ENCODE results near the gene PRRX2. TPM values are rescaled to one million over a fixed set of nuclear protein-coding genes. Genes with fewer than 3 reads are reported as not detected.

Gene PRRX2
- total and polyA plus RNA-seq, 2 of the 4 experiments (the other 2 are of a cell fraction) = 12.7 to 35.5 TPM

GRCh38 chr9:129749575-129749974 is 84.1 kb downstream of the PRRX2 start:
- POLR2A ChIA-PET (ENCODE audit: unreplicated experiment) = no interaction called here
- CTCF ChIA-PET = interaction anchor here (0.8 to 1.0 kb wide), 2 partner anchors 12 to 121 kb away, joined by 3 read pairs; no protein-coding TSS in a partner anchor

More at GRCh38 chr9:129749575-129749974, 84.1 kb downstream of the PRRX2 start:
- peaks cover 8% of the 10 kb centered on the region for H3K36me3 ChIP-seq (ENCODE audit: control insufficient read depth, insufficient read depth, low read length)
- no peak overlapping the region for H2AK9ac ChIP-seq (replicated peaks; ENCODE audit: low read depth, low read length, poor library complexity)
- H3K56ac ChIP-seq (ENCODE audit: extremely low read depth, insufficient read depth, low read length) = no peak overlapping the region
- no peak for ATAC-seq (ENCODE audit: low read depth)
- no peak overlapping the region for H2BK5ac ChIP-seq (ENCODE audit: low read depth, low read length, poor library complexity, severe bottlenecking)
- no peak overlapping the region for H4K8ac ChIP-seq (ENCODE audit: low read depth in 2 of 2, low read length in 2 of 2)
- H4K20me1 ChIP-seq (ENCODE audit: insufficient read depth, low read length) = 0 out of 2 replicates have a peak, but pooled peaks cover 3% of the 10 kb centered on the region
- H3K4me1 ChIP-seq (ENCODE audit: control insufficient read depth, insufficient read depth, low read length) = peaks cover 17% of the 10 kb centered on the region
- no peaks in the 10 kb centered on the region; the same call in none of the 2 replicates for H3K9me1 ChIP-seq (ENCODE audit: insufficient read depth, low read length)
- in situ Hi-C loops (cut with MboI; ENCODE audit: low sequenced_read_pairs) (no loop called here), dilution Hi-C loops (cut with HindIII; ENCODE audit: low sequenced_read_pairs, unreplicated experiment) (no loop called here), intact Hi-C loops (cut with micrococcal nuclease) (no loop called here)
- no peaks in the 10 kb centered on the region for H3K27me3 ChIP-seq (ENCODE audit: control insufficient read depth, insufficient read depth, low read length)
- BruUV-seq (replicated peaks) = no TSS peak
- H3K27ac ChIP-seq (ENCODE audit: insufficient read depth, low read length) = no peak overlapping the region
- no peak overlapping the region for H3K23ac ChIP-seq (ENCODE audit: low read depth, low read length)
- H4K91ac ChIP-seq (ENCODE audit: insufficient read depth, low read depth, low read length) = no peak overlapping the region
- no peak overlapping the region for H2BK120ac ChIP-seq (ENCODE audit: low read depth, low read length)
- H3K18ac ChIP-seq (ENCODE audit: low read depth, low read length) = no peak overlapping the region
- H2BK20ac ChIP-seq (ENCODE audit: low read depth, low read length) = no peak overlapping the region
- no peak overlapping the region for H3K4ac ChIP-seq (ENCODE audit: low read depth, low read length)
- H2AK5ac ChIP-seq (ENCODE audit: low read depth, low read length) = peak overlapping the region; percentile 51; the same call in 1 of the 2 replicates
- H3K4me2 ChIP-seq (ENCODE audit: low read depth, low read length) = no peak overlapping the region
- no peak overlapping the region for H2AFZ ChIP-seq (replicated peaks; ENCODE audit: low read length, poor library complexity)
- TF ChIP-seq MAFK (IDR thresholded peaks at IDR 0.05; ENCODE audit: low read depth, low read length) (no peak), RCOR1 (IDR thresholded peaks at IDR 0.05; ENCODE audit: insufficient replicate concordance, low read length) (no peak)
- peaks cover 0 to 3% of the 10 kb centered on the region in 2 experiments; a peak in 2 of 4 replicates for H3K79me1 ChIP-seq (ENCODE audit: low read depth in 1 of 2, low read length in 2 of 2)
- no peak overlapping the region for H2BK15ac ChIP-seq (ENCODE audit: low read depth, low read length)
- H3K4me3 ChIP-seq (ENCODE audit: insufficient read depth, low read depth, low read length) = no peak overlapping the region
- no peak overlapping the region for H3K9ac ChIP-seq (ENCODE audit: low read depth, low read length)
- no peaks in the 10 kb centered on the region for H3K9me3 ChIP-seq (ENCODE audit: control insufficient read depth, insufficient read depth, low read length)
- DNase-seq = no peak
- no peak overlapping the region for H3K14ac ChIP-seq (replicated peaks; ENCODE audit: low read depth, low read length)
- 100% methylated on average over 4 of the region's 6 CpGs; no CpG with 5 or more reads in 1 of the 2 experiments for WGBS, 2 experiments (ENCODE audit: extremely low coverage in 2 of 2, insufficient read length in 1 of 2)
- no peak overlapping the region for H4K5ac ChIP-seq (ENCODE audit: low read depth, low read length)

All from IMR-90 (cell line).